HepG2 (cell line): ENCODE results near the gene KIAA0319L. TPM values are rescaled to one million over a fixed set of nuclear protein-coding genes. Genes with fewer than 3 reads are reported as not detected.

ENCODE experiments used
- ATAC-seq: fragments of 200-7000 bp; cut with Tn5 transposase; 3 replicates; pipeline ENCODE4 v1.9.1; 2020; ENCODE audit warnings: mild to moderate bottlenecking, moderate library complexity
- BruUV-seq: library from RNA; stranded (reverse); fragments of 400-500 nt; replicated peaks from 2 replicates; lab custom pipeline; 2021; lab: Mats Ljungman, UMichigan
- CTCF ChIA-PET: fragments of 300-600 bp; formaldehyde crosslinking; extraction: SDS; loops from one replicate; lab custom pipeline; 2021; ENCODE audit warnings: low total read pairs, inconsistent platforms, low intra/inter-chr PET ratio; lab: Yijun Ruan, JAX
- POLR2A ChIA-PET: fragments of 350-600 bp; sonication (Branson Sonifier 250); formaldehyde crosslinking; loops from one replicate; lab custom pipeline; 2020; ENCODE audit warnings: antibody characterized with exemption, inconsistent platforms; lab: Yijun Ruan, JAX
- DNase-seq: peaks from one replicate; pipeline ENCODE4 v3.0.0-alpha.2; 2015; ENCODE audit warnings: low spot score
- FAIRE-seq: peaks from 3 replicates; lab custom pipeline; 2011; peaks lifted over from hg19 to GRCh38; lab: Jason Lieb, UNC
- H2AFZ ChIP-seq: one replicate; pipeline ENCODE4 v1.6.1; 2011; ENCODE audit warnings: low read length, inconsistent platforms
- H3K27ac ChIP-seq: fragments of 300-600 bp; 3 replicates; pipeline ENCODE4 v1.8.0; 2011; ENCODE audit warnings: mixed run types, mild to moderate bottlenecking, mixed read lengths, low read length, inconsistent platforms; ENCODE audit not compliant: insufficient read depth; ENCODE audit errors: extremely low read length
- H3K27me3 ChIP-seq, 2 experiments: fragments of 200-600 bp in 1 of 2; 2 replicates in 1 of 2; 3 replicates in 1 of 2; pipeline versions ENCODE4 v1.6.0 to v1.8.0; 2011; ENCODE audit warnings: low read length in 2 of 2, mild to moderate bottlenecking in 2 of 2, moderate library complexity in 2 of 2, inconsistent platforms in 1 of 2; ENCODE audit not compliant: insufficient read depth in 2 of 2, control insufficient read depth in 1 of 2
- H3K36me3 ChIP-seq, 2 experiments: fragments of 200-600 bp in 1 of 2; replicated peaks in 1 of 2; 2 replicates in 1 of 2; 3 replicates in 1 of 2; pipeline versions ENCODE4 v1.5.1 to v1.8.0; 2011; ENCODE audit warnings: low read length in 2 of 2, inconsistent platforms in 1 of 2; ENCODE audit not compliant: insufficient read depth in 2 of 2, control insufficient read depth in 1 of 2
- H3K4me1 ChIP-seq: 2 replicates; pipeline ENCODE4 v1.5.1; 2012; ENCODE audit warnings: low read length, inconsistent platforms; ENCODE audit not compliant: insufficient read depth
- H3K4me2 ChIP-seq: 2 replicates; pipeline ENCODE4 v1.6.0; 2011; ENCODE audit warnings: low read depth, low read length, inconsistent platforms
- H3K4me3 ChIP-seq, 3 experiments: fragments of 200-600 bp in 1 of 3; sonication (generic), shearing (Covaris generic) in 1 of 3; replicated peaks in 1 of 3; 2 replicates each; pipeline ENCODE4 v1.5.1; 2011 to 2016; ENCODE audit warnings: low read length in 3 of 3, inconsistent platforms in 2 of 3, low read depth in 2 of 3, mild to moderate bottlenecking in 2 of 3, control low read depth in 1 of 3, mixed read lengths in 1 of 3; ENCODE audit not compliant: insufficient read depth in 1 of 3
- H3K79me2 ChIP-seq: one replicate; pipeline ENCODE4 v1.6.1; 2011; ENCODE audit warnings: low read length, inconsistent platforms; ENCODE audit not compliant: insufficient read depth
- H3K9ac ChIP-seq: 2 replicates; pipeline ENCODE4 v1.6.0; 2011; ENCODE audit warnings: mild to moderate bottlenecking, low read depth, low read length, inconsistent platforms; ENCODE audit not compliant: insufficient read depth
- H3K9me3 ChIP-seq: 2 replicates; pipeline ENCODE4 v1.5.1; 2012; ENCODE audit warnings: mild to moderate bottlenecking, low read length
- H4K20me1 ChIP-seq: 2 replicates; pipeline ENCODE4 v1.6.0; 2011; ENCODE audit warnings: inconsistent platforms, mild to moderate bottlenecking, low read length, moderate library complexity; ENCODE audit not compliant: insufficient read depth
- HOXA3 ChIP-seq: sonication (generic); formaldehyde crosslinking; IDR thresholded peaks from 2 replicates; pipeline ENCODE4 v1.5.0; 2020; ENCODE audit warnings: missing genetic modification reagents
- KLF13 ChIP-seq: sonication (generic); formaldehyde crosslinking; IDR thresholded peaks from 2 replicates; pipeline ENCODE4 v1.4.0; 2020; ENCODE audit warnings: mild to moderate bottlenecking, missing genetic modification reagents
- MAX ChIP-seq: IDR thresholded peaks from 2 replicates; pipeline ENCODE4 v1.6.1; 2012; ENCODE audit warnings: inconsistent platforms
- MZF1 ChIP-seq: sonication (generic); formaldehyde crosslinking; IDR thresholded peaks from 2 replicates; pipeline ENCODE4 v1.8.1; 2023; ENCODE audit warnings: mild to moderate bottlenecking, missing genetic modification reagents, borderline replicate concordance
- NCOA5 ChIP-seq: sonication (generic); formaldehyde crosslinking; IDR thresholded peaks from 2 replicates; pipeline ENCODE4 v1.4.0; 2020; ENCODE audit warnings: missing genetic modification reagents
- XBP1 ChIP-seq: sonication (generic); formaldehyde crosslinking; IDR thresholded peaks from 2 replicates; pipeline ENCODE4 v1.5.0; 2020; ENCODE audit warnings: missing genetic modification reagents
- ZBTB21 ChIP-seq: sonication (generic); formaldehyde crosslinking; IDR thresholded peaks from 2 replicates; pipeline ENCODE4 v1.4.0; 2020; ENCODE audit warnings: missing genetic modification reagents
- ZFAT ChIP-seq: sonication (generic); formaldehyde crosslinking; conservative IDR thresholded peaks from 2 replicates; pipeline ENCODE4 v1.8.1; 2023; ENCODE audit warnings: missing genetic modification reagents, inconsistent platforms
- ZNF121 ChIP-seq: sonication (generic); formaldehyde crosslinking; IDR thresholded peaks from 2 replicates; pipeline ENCODE4 v1.5.0; 2020; ENCODE audit warnings: mild to moderate bottlenecking, missing genetic modification reagents
- ZNF225 ChIP-seq: sonication (generic); formaldehyde crosslinking; IDR thresholded peaks from 2 replicates; pipeline ENCODE4 v1.4.0; 2020; ENCODE audit warnings: mild to moderate bottlenecking, missing genetic modification reagents
- ZNF296 ChIP-seq: sonication (generic); formaldehyde crosslinking; conservative IDR thresholded peaks from 2 replicates; pipeline ENCODE4 v1.5.0; 2020; ENCODE audit warnings: mild to moderate bottlenecking, missing genetic modification reagents
- ZNF382 ChIP-seq: sonication (generic); formaldehyde crosslinking; IDR thresholded peaks from 2 replicates; pipeline ENCODE4 v1.5.0; 2020; ENCODE audit warnings: missing genetic modification reagents, mild to moderate bottlenecking, borderline replicate concordance
- ZNF501 ChIP-seq: sonication (generic); formaldehyde crosslinking; IDR thresholded peaks from 2 replicates; pipeline ENCODE4 v1.5.1; 2020; ENCODE audit warnings: mild to moderate bottlenecking, moderate library complexity, missing genetic modification reagents
- WGBS: methylation state at CpG from one replicate; pipeline ENCODE4 v1.1.6; 2017; ENCODE audit warnings: low lambda C conversion rate; 5-methylcytosine and 5-hydroxymethylcytosine counted together
- in situ Hi-C: cut with HindIII; loops from 2 replicates; pipeline ENCODE4 v1.10.0; 2017; ENCODE audit warnings: low pct_unique_long_range_greater_than_20kb; ENCODE audit not compliant: extremely low pct_ligation_motif_present
- intact Hi-C: fragments of 100-400 bp; cut with micrococcal nuclease; formaldehyde crosslinking; loops from one replicate; pipeline ENCODE4 v1.10.0; 2022; ENCODE audit not compliant: unreplicated experiment
- polyA plus RNA-seq, 8 experiments: library from polyadenylated mRNA; depleted of rRNA in 3 of 8; stranded (reverse) in 7 of 8; unstranded in 1 of 8; fragments of >200 nt; fragmentation: Illumina TruSeq in 4 of 8; extraction: Trizol in 4 of 8; gene quantifications; 2 replicates each; pipeline versions ENCODE4 v1.2.1 to v1.2.3, GENCODE V29; 2011 to 2016; ENCODE audit warnings: low read depth in 4 of 8, missing spikeins in 1 of 8, mixed read lengths in 1 of 8; ENCODE audit not compliant: insufficient read depth in 1 of 8
- total RNA-seq, 5 experiments: library from RNA; depleted of rRNA; stranded (reverse); fragments of >200 nt; fragmentation: Illumina TruSeq; extraction: Trizol; gene quantifications; 2 replicates each; pipeline ENCODE4 v1.2.3, GENCODE V29; 2016; ENCODE audit warnings: low read depth in 1 of 5
- TF ChIP-seq, protein P1 (sequence below): sonication (generic); formaldehyde crosslinking; IDR thresholded peaks from 2 replicates; pipeline ENCODE4 v1.4.0; 2020; ENCODE audit warnings: mild to moderate bottlenecking, low read depth, missing genetic modification reagents
- TF ChIP-seq, protein P2 (sequence below): sonication (generic); formaldehyde crosslinking; IDR thresholded peaks from 2 replicates; pipeline ENCODE4 v1.9.0; 2022; ENCODE audit warnings: low read depth, missing genetic modification reagents

KIAA0319L gene
- total and polyA plus RNA-seq, 2 of the 13 experiments (the other 11 are each of a cell fraction or from before 2014, with no cell fraction given) = 33.4 to 82.6 TPM

DNA sequence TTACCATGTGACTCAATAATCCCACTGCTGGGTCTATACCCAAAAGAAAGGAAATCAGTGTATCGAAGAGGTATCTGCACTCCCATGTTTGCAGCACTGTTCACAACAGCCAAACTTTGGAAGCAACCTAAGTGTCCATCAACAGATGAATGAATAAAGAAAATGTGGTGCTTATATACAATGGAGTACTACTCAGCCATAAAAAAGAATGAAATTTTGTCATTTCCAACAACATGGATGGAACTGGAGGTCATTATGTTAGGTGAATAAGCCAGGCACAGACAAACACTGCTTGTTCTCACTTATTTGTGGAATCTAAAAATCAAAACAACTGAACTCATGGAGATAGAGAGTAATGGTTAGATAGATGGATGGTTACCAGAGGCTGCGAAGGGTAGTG is 79.3 kb downstream of the KIAA0319L start (continued):
- TF ChIP-seq ZNF225 (CRISPR knock-in tag) = no peak
- TF ChIP-seq, all 625 proteins: peak for 0

DNA sequence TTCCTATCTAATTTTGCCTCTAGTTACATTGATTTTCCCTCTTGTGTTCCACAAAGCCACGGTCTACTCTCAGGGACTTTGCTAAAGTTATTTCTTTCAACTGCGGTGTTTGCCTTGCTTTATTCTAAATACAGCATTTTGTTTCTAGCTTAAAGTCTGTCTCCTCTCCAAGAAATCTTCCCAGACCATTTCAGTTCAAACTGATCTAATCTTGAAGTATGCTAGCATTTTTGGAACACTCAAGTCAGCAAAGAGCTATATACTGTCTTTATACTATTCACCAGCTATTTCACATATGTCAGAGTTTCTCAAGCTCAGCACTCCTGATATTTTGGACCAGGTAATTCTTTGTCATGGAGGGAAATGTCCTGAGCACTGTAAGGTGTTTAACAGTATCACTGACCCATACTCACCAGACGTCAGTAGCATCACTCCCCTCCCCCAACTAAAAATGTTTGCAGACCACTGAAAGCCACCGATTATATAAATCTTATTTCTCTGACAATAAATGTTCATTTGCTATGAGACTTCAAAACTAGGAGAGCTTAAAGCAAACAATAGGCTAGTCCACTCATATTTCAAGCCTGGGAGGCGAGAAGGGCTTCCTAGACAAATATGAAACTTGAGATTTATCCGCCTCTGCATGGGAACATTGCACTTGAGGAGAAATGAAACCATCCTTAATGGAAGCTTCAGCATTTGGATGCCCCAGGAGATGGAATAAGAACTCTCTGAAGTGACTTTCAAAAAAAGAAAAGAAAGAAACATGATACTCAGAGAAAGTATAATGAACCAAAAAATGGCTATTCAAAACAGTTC is 81.1 kb downstream of the KIAA0319L start:
- H3K4me3 ChIP-seq = no peak overlapping the region
- FAIRE-seq (no peak), DNase-seq (no peak), ATAC-seq (no peak)
- no peaks in the 10 kb centered on the region for H3K4me1 ChIP-seq
- POLR2A ChIA-PET = no interaction called here
- H2AFZ ChIP-seq = no peak overlapping the region
- H3K27me3 ChIP-seq = no peaks in the 10 kb centered on the region
- WGBS = 98% methylated on average over 6 of the region's 6 CpGs
- TF ChIP-seq, protein P1, sequence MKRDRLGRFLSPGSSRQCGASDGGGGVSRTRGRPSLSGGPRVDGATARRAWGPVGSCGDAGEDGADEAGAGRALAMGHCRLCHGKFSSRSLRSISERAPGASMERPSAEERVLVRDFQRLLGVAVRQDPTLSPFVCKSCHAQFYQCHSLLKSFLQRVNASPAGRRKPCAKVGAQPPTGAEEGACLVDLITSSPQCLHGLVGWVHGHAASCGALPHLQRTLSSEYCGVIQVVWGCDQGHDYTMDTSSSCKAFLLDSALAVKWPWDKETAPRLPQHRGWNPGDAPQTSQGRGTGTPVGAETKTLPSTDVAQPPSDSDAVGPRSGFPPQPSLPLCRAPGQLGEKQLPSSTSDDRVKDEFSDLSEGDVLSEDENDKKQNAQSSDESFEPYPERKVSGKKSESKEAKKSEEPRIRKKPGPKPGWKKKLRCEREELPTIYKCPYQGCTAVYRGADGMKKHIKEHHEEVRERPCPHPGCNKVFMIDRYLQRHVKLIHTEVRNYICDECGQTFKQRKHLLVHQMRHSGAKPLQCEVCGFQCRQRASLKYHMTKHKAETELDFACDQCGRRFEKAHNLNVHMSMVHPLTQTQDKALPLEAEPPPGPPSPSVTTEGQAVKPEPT (CRISPR knock-in tag) = no peak
- no peak for TF ChIP-seq ZNF296 (CRISPR knock-in tag)
- no peak for TF ChIP-seq XBP1 (CRISPR knock-in tag)
- no peak for TF ChIP-seq ZNF121 (CRISPR knock-in tag)
- TF ChIP-seq HOXA3 (CRISPR knock-in tag) = no peak
- no peak for TF ChIP-seq ZNF501
- TF ChIP-seq KLF13 (CRISPR knock-in tag) = no peak
- TF ChIP-seq MAX = no peak
- TF ChIP-seq NCOA5 (CRISPR knock-in tag) = no peak
- TF ChIP-seq ZFAT = no peak
- TF ChIP-seq ZNF382 = no peak
- TF ChIP-seq, protein P2, sequence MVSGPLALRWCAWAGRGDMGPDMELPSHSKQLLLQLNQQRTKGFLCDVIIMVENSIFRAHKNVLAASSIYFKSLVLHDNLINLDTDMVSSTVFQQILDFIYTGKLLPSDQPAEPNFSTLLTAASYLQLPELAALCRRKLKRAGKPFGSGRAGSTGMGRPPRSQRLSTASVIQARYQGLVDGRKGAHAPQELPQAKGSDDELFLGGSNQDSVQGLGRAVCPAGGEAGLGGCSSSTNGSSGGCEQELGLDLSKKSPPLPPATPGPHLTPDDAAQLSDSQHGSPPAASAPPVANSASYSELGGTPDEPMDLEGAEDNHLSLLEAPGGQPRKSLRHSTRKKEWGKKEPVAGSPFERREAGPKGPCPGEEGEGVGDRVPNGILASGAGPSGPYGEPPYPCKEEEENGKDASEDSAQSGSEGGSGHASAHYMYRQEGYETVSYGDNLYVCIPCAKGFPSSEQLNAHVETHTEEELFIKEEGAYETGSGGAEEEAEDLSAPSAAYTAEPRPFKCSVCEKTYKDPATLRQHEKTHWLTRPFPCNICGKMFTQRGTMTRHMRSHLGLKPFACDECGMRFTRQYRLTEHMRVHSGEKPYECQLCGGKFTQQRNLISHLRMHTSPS (CRISPR knock-in tag) = no peak
- TF ChIP-seq MZF1 (CRISPR knock-in tag) = no peak
- no peak for TF ChIP-seq ZBTB21 (CRISPR knock-in tag)
- no peaks in the 10 kb centered on the region for H4K20me1 ChIP-seq
- H3K9me3 ChIP-seq = no peaks in the 10 kb centered on the region
- H3K79me2 ChIP-seq = no peaks in the 10 kb centered on the region
- H3K4me2 ChIP-seq = no peak overlapping the region
- H3K27ac ChIP-seq = no peak overlapping the region
- in situ Hi-C loops = no loop called here
- CTCF ChIA-PET = no interaction called here
- intact Hi-C loops = no loop called here
- H3K36me3 ChIP-seq = peaks cover 3 to 40% of the 10 kb centered on the region in 2 experiments; a peak in 4 of 5 replicates
- BruUV-seq = no TSS peak
- no peak overlapping the region for H3K9ac ChIP-seq
